Prostate gland (tissue), 2 donors: ENCODE measurements around the gene ITIH1.

Experiments
- POLR2A ChIP-seq: fragments of 450-650 bp; IDR thresholded peaks from one replicate; pipeline ENCODE4 v1.6.1; 2016; ENCODE audit warnings: antibody characterized with exemption, mild to moderate bottlenecking
- POLR2AphosphoS5 ChIP-seq: sonication (generic); formaldehyde crosslinking; IDR thresholded peaks from one replicate; pipeline ENCODE4 v1.6.1; 2017; ENCODE audit warnings: antibody characterized with exemption
- TF ChIP-seq, protein P1 (sequence below), 4 experiments: fragments of 200-600 bp in 2 of 4; fragments of 450-650 bp in 2 of 4; sonication (generic) in 2 of 4; IDR thresholded peaks; 1 replicate in 3 of 4; 2 replicates in 1 of 4; pipeline ENCODE4 v1.5.1; 2016 to 2019; ENCODE audit warnings: antibody characterized with exemption in 4 of 4, mild to moderate bottlenecking in 2 of 4, moderate library complexity in 2 of 4

DNA sequence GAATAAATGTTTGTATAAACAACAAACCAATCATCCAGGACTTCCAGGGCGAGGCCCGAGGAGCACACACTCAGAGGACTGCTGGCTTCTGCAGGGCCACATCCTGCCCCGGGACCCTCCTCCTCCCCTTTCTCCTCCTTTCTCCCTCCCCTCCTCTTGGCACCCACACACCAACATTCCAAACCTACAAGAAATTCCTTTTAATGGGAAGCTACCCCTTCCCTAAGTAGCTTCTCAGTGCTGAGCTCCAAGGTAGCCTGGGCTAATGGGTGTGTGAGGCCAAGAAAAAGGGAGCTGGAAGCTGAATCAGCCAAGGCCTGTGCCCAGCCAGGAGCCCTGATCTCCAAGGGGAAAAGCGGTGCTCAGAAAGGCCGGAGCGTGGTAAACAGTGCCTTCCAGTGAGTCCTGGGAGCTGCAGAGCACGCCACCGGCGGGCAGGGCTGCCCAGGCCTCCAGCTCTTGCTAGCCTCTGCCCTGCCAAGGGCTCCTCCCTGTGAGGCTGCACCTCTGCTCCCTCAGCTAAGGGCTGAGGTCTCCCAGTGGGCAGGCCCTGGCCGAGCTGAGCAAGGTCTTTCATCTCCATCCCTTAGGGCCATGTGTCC, 21.1 kb downstream of the ITIH1 start:
- TF ChIP-seq, protein P1, sequence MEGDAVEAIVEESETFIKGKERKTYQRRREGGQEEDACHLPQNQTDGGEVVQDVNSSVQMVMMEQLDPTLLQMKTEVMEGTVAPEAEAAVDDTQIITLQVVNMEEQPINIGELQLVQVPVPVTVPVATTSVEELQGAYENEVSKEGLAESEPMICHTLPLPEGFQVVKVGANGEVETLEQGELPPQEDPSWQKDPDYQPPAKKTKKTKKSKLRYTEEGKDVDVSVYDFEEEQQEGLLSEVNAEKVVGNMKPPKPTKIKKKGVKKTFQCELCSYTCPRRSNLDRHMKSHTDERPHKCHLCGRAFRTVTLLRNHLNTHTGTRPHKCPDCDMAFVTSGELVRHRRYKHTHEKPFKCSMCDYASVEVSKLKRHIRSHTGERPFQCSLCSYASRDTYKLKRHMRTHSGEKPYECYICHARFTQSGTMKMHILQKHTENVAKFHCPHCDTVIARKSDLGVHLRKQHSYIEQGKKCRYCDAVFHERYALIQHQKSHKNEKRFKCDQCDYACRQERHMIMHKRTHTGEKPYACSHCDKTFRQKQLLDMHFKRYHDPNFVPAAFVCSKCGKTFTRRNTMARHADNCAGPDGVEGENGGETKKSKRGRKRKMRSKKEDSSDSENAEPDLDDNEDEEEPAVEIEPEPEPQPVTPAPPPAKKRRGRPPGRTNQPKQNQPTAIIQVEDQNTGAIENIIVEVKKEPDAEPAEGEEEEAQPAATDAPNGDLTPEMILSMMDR (IDR thresholded peaks at IDR 0.05), result no peak
- TF ChIP-seq POLR2A (no peak), POLR2AphosphoS5 (no peak)
